Measurements from ENCODE around the gene ILK. TPM values are rescaled to one million over a fixed set of nuclear protein-coding genes. Genes with fewer than 3 reads are reported as not detected.

ILK gene
- total RNA-seq, 1 experiment from 2014 or later, result 69.7 TPM

DNA sequence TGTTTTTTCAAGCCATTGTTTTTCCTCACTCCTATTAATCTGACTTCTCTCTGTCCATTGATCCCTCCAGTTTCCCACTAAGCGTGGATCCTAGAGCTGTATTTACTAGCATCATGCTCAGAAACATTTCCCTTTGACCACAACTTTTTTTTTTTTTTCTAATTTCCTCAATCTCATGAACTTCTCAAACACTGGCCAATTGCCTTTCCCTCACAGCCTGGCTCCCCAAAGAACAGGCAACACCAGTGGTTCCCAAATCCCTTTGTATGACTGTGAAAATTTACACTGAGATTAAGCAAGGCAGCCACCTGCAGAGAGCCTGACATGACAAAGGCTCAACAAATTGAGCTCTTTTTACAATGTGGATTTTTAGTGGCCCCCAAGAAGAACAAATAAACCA is 17.1 kb downstream of the ILK start:
- no peak overlapping the region for H2AFZ ChIP-seq
- H3K9me2 ChIP-seq (ENCODE audit: insufficient read depth), result no peaks in the 10 kb centered on the region
- no peak for DNase-seq
- no peak overlapping the region for H3K27ac ChIP-seq
- no peak overlapping the region for H3K4me3 ChIP-seq
- POLR2A ChIA-PET (ENCODE audit: unreplicated experiment), result interaction anchor here (0.7 kb wide), 1 partner anchor 60 kb away, joined by 12 read pairs; no protein-coding TSS in a partner anchor
- H3K4me1 ChIP-seq (replicated peaks; ENCODE audit: insufficient read depth), result peaks cover 4% of the 10 kb centered on the region; the same call in 1 of the 2 replicates
- intact Hi-C loops (cut with micrococcal nuclease; ENCODE audit: unreplicated experiment), result no loop called here
- CTCF ChIA-PET, result no interaction called here
- no peaks in the 10 kb centered on the region for H3K27me3 ChIP-seq (ENCODE audit: insufficient read depth, low read depth)
- peaks cover 4% of the 10 kb centered on the region; the same call in 1 of the 2 replicates for H3K79me2 ChIP-seq (ENCODE audit: low read depth)
- no TSS peak for BruUV-seq (replicated peaks)
- no peaks in the 10 kb centered on the region for H3F3A ChIP-seq (ENCODE audit: insufficient read depth, low read depth)
- H3K36me3 ChIP-seq (ENCODE audit: low read depth), result no peaks in the 10 kb centered on the region
- H3K4me2 ChIP-seq, result no peak overlapping the region
- TF ChIP-seq, protein P1, sequence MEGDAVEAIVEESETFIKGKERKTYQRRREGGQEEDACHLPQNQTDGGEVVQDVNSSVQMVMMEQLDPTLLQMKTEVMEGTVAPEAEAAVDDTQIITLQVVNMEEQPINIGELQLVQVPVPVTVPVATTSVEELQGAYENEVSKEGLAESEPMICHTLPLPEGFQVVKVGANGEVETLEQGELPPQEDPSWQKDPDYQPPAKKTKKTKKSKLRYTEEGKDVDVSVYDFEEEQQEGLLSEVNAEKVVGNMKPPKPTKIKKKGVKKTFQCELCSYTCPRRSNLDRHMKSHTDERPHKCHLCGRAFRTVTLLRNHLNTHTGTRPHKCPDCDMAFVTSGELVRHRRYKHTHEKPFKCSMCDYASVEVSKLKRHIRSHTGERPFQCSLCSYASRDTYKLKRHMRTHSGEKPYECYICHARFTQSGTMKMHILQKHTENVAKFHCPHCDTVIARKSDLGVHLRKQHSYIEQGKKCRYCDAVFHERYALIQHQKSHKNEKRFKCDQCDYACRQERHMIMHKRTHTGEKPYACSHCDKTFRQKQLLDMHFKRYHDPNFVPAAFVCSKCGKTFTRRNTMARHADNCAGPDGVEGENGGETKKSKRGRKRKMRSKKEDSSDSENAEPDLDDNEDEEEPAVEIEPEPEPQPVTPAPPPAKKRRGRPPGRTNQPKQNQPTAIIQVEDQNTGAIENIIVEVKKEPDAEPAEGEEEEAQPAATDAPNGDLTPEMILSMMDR (conservative IDR thresholded peaks at IDR 0.05), result no peak
- TF ChIP-seq EZH2 (IDR thresholded peaks at IDR 0.05; ENCODE audit: low read depth), result no peak
- H4K20me1 ChIP-seq (ENCODE audit: insufficient read depth), result no peaks in the 10 kb centered on the region
- H3K9me3 ChIP-seq (ENCODE audit: insufficient read depth, low read depth), result no peaks in the 10 kb centered on the region

DNA sequence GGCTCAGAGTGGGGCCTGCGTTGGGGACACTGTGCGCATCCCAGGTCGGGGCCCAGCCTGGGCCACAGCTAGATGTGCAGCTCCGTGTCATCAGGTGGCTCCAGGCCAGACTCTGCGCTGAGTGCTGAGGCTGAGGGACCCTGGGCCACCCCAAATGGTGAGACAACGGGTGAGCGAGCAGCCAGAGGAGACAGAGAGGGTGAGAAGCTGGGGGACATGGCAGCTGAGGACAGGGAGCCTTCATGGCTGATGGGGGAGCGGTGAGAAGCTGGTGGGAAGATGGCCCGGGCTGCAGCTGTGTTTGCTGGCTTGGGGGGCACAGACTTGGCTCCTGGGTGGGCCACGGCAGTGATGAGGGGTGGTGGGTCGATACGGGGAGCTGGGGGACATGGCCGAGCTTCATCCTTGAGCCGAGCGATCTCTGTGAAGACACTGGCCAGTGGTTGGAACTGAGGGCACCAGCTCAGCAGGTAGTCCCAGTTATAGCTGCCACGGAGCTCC is 18.2 kb downstream of the ILK start:
- Histone ChIP-seq H3K4me1 (replicated peaks; ENCODE audit: insufficient read depth) (peaks cover 4% of the 10 kb centered on the region; the same call in 1 of the 2 replicates), H3K9me3 (ENCODE audit: insufficient read depth, low read depth) (no peaks in the 10 kb centered on the region), H3K4me2 (no peak overlapping the region), H3K27me3 (ENCODE audit: insufficient read depth, low read depth) (no peaks in the 10 kb centered on the region), H3K4me3 (no peak overlapping the region), H2AFZ (no peak overlapping the region), H3F3A (ENCODE audit: insufficient read depth, low read depth) (no peaks in the 10 kb centered on the region), H4K20me1 (ENCODE audit: insufficient read depth) (no peaks in the 10 kb centered on the region), H3K27ac (no peak overlapping the region), H3K79me2 (ENCODE audit: low read depth) (peaks cover 4% of the 10 kb centered on the region; the same call in 1 of the 2 replicates), H3K36me3 (ENCODE audit: low read depth) (no peaks in the 10 kb centered on the region), H3K9me2 (ENCODE audit: insufficient read depth) (no peaks in the 10 kb centered on the region)
- CTCF ChIA-PET, result no interaction called here
- no peak for DNase-seq
- POLR2A ChIA-PET (ENCODE audit: unreplicated experiment), result no interaction called here
- intact Hi-C loops (cut with micrococcal nuclease; ENCODE audit: unreplicated experiment), result no loop called here
- TF ChIP-seq, protein P1 (conservative IDR thresholded peaks at IDR 0.05), result no peak
- TF ChIP-seq EZH2 (IDR thresholded peaks at IDR 0.05; ENCODE audit: low read depth), result no peak
- no TSS peak for BruUV-seq (replicated peaks)

DNA sequence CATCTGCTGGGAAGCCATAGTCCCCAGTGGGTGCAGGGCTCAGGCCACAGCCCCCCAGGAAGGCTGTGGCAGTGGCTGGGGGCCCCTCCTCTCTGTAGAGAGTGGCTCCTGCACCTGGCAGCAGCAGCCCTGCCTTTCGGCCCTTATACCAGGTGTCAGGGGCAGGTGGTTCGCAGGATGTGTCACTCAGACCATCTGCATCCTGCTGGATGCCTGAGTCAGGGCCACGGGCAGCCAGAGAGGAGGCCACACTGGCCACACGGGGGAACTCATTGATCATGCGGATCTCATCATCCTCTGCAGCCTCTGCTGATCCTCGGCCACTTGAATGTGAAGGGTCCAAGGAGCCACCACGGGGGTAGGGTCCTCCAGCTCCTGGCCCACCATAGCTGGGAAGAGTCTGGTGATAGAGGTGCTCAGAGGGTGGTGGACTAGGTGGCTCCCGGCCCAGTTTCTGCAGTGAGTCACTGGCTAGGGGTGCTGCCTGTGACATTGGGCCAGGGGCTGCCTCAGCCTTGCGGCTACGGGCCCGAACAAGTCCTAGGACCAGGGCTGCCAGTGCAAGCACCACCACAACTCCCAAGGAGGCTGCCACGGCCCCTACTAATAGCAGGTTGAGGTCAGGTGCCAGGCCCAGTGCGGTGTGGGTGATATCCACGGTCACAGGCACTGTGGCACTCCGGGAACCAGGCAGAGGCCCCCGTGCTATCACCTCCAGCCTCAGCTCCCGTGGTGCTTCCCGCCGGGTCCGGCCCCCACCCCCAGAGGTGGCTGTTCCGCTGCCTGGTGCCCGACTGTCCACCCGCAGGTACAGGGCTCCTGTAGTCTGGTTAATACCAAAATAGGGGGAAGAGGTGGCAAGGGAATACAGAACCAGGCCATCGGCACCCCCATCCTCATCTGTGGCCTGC is 18.9 kb downstream of the ILK start:
- H3K4me2 ChIP-seq, result no peak overlapping the region
- no peak for DNase-seq
- H2AFZ ChIP-seq, result no peak overlapping the region
- H3K27ac ChIP-seq, result no peak overlapping the region
- ChIA-PET CTCF (no interaction called here), POLR2A (ENCODE audit: unreplicated experiment) (no interaction called here)
- H3K9me2 ChIP-seq (ENCODE audit: insufficient read depth), result no peaks in the 10 kb centered on the region
- no TSS peak for BruUV-seq (replicated peaks)
- no peaks in the 10 kb centered on the region for H3K9me3 ChIP-seq (ENCODE audit: insufficient read depth, low read depth)
- no peak overlapping the region for H3K4me3 ChIP-seq
- peaks cover 4% of the 10 kb centered on the region; the same call in 1 of the 2 replicates for H3K4me1 ChIP-seq (replicated peaks; ENCODE audit: insufficient read depth)
- TF ChIP-seq, protein P1 (conservative IDR thresholded peaks at IDR 0.05), result no peak
- TF ChIP-seq EZH2 (IDR thresholded peaks at IDR 0.05; ENCODE audit: low read depth), result no peak
- no peaks in the 10 kb centered on the region for H3K27me3 ChIP-seq (ENCODE audit: insufficient read depth, low read depth)
- no peaks in the 10 kb centered on the region for H3F3A ChIP-seq (ENCODE audit: insufficient read depth, low read depth)
- intact Hi-C loops (cut with micrococcal nuclease; ENCODE audit: unreplicated experiment), result no loop called here
- H4K20me1 ChIP-seq (ENCODE audit: insufficient read depth), result no peaks in the 10 kb centered on the region
- peaks cover 4% of the 10 kb centered on the region; the same call in 1 of the 2 replicates for H3K79me2 ChIP-seq (ENCODE audit: low read depth)
- no peaks in the 10 kb centered on the region for H3K36me3 ChIP-seq (ENCODE audit: low read depth)

Measured in PC-9 (cell line).